Spleen (tissue), 11 donors: ENCODE data around the gene VEGFA. TPM values are rescaled to one million over a fixed set of nuclear protein-coding genes. Genes with fewer than 3 reads are reported as not detected.
A peak's percentile ranks its signal among the peaks of the same experiment; 100 is the strongest.

Source experiments
- DNase-seq: peaks from one replicate; pipeline ENCODE4 v3.0.0-alpha.2; 2020
- H3K27ac ChIP-seq, 8 donors: fragments of 200-600 bp; sonication (generic) in 7 of 8; 1 replicate in 4 of 8; 2 replicates in 4 of 8; pipeline versions ENCODE4 v1.5.0 to v1.8.0; 2016 to 2021; ENCODE audit warnings: inconsistent platforms in 4 of 8, mild to moderate bottlenecking in 4 of 8, moderate library complexity in 1 of 8
- H3K27me3 ChIP-seq, 7 donors: fragments of 200-600 bp; sonication (generic) in 6 of 7; replicated peaks in 1 of 7; 1 replicate in 4 of 7; 2 replicates in 3 of 7; pipeline versions ENCODE4 v1.5.0 to v1.8.0; 2016 to 2021; ENCODE audit warnings: inconsistent platforms in 3 of 7, mild to moderate bottlenecking in 1 of 7
- H3K36me3 ChIP-seq, 6 donors: fragments of 200-600 bp; sonication (generic) in 5 of 6; 1 replicate in 4 of 6; 2 replicates in 2 of 6; pipeline versions ENCODE4 v1.5.0 to v1.8.0; 2016 to 2021; ENCODE audit warnings: inconsistent platforms in 2 of 6
- H3K4me1 ChIP-seq, 6 donors: fragments of 200-600 bp; sonication (generic) in 5 of 6; 1 replicate in 3 of 6; 2 replicates in 3 of 6; pipeline versions ENCODE4 v1.5.0 to v1.8.0; 2016 to 2021; ENCODE audit warnings: inconsistent platforms in 3 of 6
- H3K4me3 ChIP-seq, 8 donors: fragments of 200-600 bp; sonication (generic) in 7 of 8; 1 replicate in 4 of 8; 2 replicates in 4 of 8; pipeline versions ENCODE4 v1.5.0 to v1.8.0; 2016 to 2021; ENCODE audit warnings: inconsistent platforms in 4 of 8, mild to moderate bottlenecking in 4 of 8, moderate library complexity in 2 of 8
- H3K9me3 ChIP-seq, 8 donors: fragments of 200-600 bp; sonication (generic) in 7 of 8; 1 replicate in 4 of 8; 2 replicates in 4 of 8; pipeline versions ENCODE4 v1.5.0 to v1.8.0; 2016 to 2021; ENCODE audit warnings: inconsistent platforms in 4 of 8
- POLR2A ChIP-seq, 3 donors: fragments of 450-650 bp; IDR thresholded peaks; one replicate each; pipeline ENCODE4 v1.5.1; 2017; ENCODE audit warnings: antibody characterized with exemption in 3 of 3, mild to moderate bottlenecking in 1 of 3
- POLR2AphosphoS5 ChIP-seq, 3 donors: sonication (generic); formaldehyde crosslinking; IDR thresholded peaks; one replicate each; pipeline ENCODE4 v1.5.1; 2017; ENCODE audit warnings: antibody characterized with exemption in 3 of 3
- WGBS, 5 donors: extraction: QIAGEN DNeasy Blood & Tissue Kit in 3 of 5; methylation state at CpG; one replicate each; pipeline versions ENCODE4 v1.1.5 to v1.1.7; 2013 to 2018; 5-methylcytosine and 5-hydroxymethylcytosine counted together
- intact Hi-C: fragments of 100-400 bp; cut with DNase I; formaldehyde crosslinking; loops from one replicate; pipeline ENCODE4 v1.15.0; 2023; ENCODE audit warnings: low total_unique reads
- polyA plus RNA-seq, 3 donors: library from polyadenylated mRNA; stranded (reverse); fragments of 200-250 nt; gene quantifications; one replicate each; pipeline ENCODE4 v1.2.1, GENCODE V29; 2013
- total RNA-seq, 7 donors: library from RNA; depleted of rRNA in 3 of 7; stranded (reverse); fragments of >200 nt in 3 of 7; fragmentation: NEBNext Ultra II Directional in 4 of 7; extraction: Animal tissue kit (Norgen Biotek cat#: 25700) in 4 of 7; gene quantifications; one replicate each; pipeline versions ENCODE4 v1.1.0 to v1.2.1, GENCODE V29; 2016 to 2021
- TF ChIP-seq, protein P1 (sequence below), 11 experiments: fragments of 200-600 bp in 7 of 11; fragments of 450-650 bp in 4 of 11; sonication (generic) in 4 of 11; IDR thresholded peaks in 8 of 11; conservative IDR thresholded peaks in 3 of 11; 1 replicate in 7 of 11; 2 replicates in 4 of 11; pipeline versions ENCODE4 v1.4.0 to v1.8.0; 2016 to 2021; ENCODE audit warnings: antibody characterized with exemption in 11 of 11, inconsistent platforms in 4 of 11, mild to moderate bottlenecking in 1 of 11
- donor health status: healthy with polysubstance abuse.
- donor health status: DM: no; HTN: no; CAD: no; lungs with moderate emphysema.
- donor health status: DM: no; HTN: no; CAD: no.
- donor health status: Bipolar disorder and iron deficiency.
- donor health status: healthy.
- donor health status: DM: no; HTN: no; CAD: no.
- donor health status: DM: yes; HTN: yes; CAD: no.

Gene VEGFA
- total and polyA plus RNA-seq, 10 donors: 31.0 to 486 (median 153) TPM

GRCh38 chr6:43770372-43771209 is 580 bp downstream of the VEGFA start:
- H3K36me3 ChIP-seq: no peaks in the 10 kb centered on the region
- TF ChIP-seq POLR2A (IDR thresholded peaks at IDR 0.05) (no peak), POLR2AphosphoS5 (IDR thresholded peaks at IDR 0.05) (peak; percentile 54 to 78 (median 60))
- TF ChIP-seq, protein P1, sequence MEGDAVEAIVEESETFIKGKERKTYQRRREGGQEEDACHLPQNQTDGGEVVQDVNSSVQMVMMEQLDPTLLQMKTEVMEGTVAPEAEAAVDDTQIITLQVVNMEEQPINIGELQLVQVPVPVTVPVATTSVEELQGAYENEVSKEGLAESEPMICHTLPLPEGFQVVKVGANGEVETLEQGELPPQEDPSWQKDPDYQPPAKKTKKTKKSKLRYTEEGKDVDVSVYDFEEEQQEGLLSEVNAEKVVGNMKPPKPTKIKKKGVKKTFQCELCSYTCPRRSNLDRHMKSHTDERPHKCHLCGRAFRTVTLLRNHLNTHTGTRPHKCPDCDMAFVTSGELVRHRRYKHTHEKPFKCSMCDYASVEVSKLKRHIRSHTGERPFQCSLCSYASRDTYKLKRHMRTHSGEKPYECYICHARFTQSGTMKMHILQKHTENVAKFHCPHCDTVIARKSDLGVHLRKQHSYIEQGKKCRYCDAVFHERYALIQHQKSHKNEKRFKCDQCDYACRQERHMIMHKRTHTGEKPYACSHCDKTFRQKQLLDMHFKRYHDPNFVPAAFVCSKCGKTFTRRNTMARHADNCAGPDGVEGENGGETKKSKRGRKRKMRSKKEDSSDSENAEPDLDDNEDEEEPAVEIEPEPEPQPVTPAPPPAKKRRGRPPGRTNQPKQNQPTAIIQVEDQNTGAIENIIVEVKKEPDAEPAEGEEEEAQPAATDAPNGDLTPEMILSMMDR (IDR thresholded peaks at IDR 0.05 in 8 of 11, conservative IDR thresholded peaks at IDR 0.05 in 3 of 11): no peak
- H3K4me1 ChIP-seq: peaks cover 12 to 72% (median 49%) of the 10 kb centered on the region in 6 donors
- H3K9me3 ChIP-seq: no peaks in the 10 kb centered on the region
- peak overlapping the region; percentile 42 to 94 (median 90) for H3K27ac ChIP-seq
- intact Hi-C loops: no loop called here
- DNase-seq: peak; percentile 89
- WGBS, 5 donors: 0 to 1% (median 0%) methylated on average over 54 to 84 of the region's 84 CpGs
- peak overlapping the region; percentile 60 to 89 (median 80) for H3K4me3 ChIP-seq
- peaks cover 0 to 61% (median 8%) of the 10 kb centered on the region in 7 donors for H3K27me3 ChIP-seq

- TF ChIP-seq POLR2A (IDR thresholded peaks at IDR 0.05): no peak
- peak in 2 of 3 donors; percentile 57 to 70 for TF ChIP-seq POLR2AphosphoS5 (IDR thresholded peaks at IDR 0.05)
- H3K4me1 ChIP-seq: peaks cover 12 to 79% (median 52%) of the 10 kb centered on the region in 6 donors
- intact Hi-C loops: no loop called here
Measured at GRCh38 chr6:43771210-43771857, 1.3 kb downstream of the VEGFA start.

GRCh38 chr6:43771858-43772680 is 2.1 kb downstream of the VEGFA start:
- Histone ChIP-seq H3K36me3 (peaks cover 0 to 14% (median 0%) of the 10 kb centered on the region in 6 donors), H3K27ac (peak overlapping the region; percentile 42 to 94 (median 90)), H3K4me3 (peak overlapping the region; percentile 60 to 89 (median 80)), H3K27me3 (peaks cover 0 to 58% (median 8%) of the 10 kb centered on the region in 7 donors), H3K9me3 (no peaks in the 10 kb centered on the region), H3K4me1 (peaks cover 12 to 85% (median 54%) of the 10 kb centered on the region in 6 donors)
- intact Hi-C loops: no loop called here
- TF ChIP-seq POLR2A (IDR thresholded peaks at IDR 0.05): no peak
- TF ChIP-seq, protein P1 (IDR thresholded peaks at IDR 0.05 in 8 of 11, conservative IDR thresholded peaks at IDR 0.05 in 3 of 11): no peak
- TF ChIP-seq POLR2AphosphoS5 (IDR thresholded peaks at IDR 0.05): no peak
- WGBS, 5 donors: 12 to 28% (median 21%) methylated on average over 20 to 48 of the region's 48 CpGs
- peak; percentile 91 for DNase-seq

More at GRCh38 chr6:43771210-43771857, 1.3 kb downstream of the VEGFA start:
- Histone ChIP-seq H3K27ac (peak overlapping the region; percentile 42 to 94 (median 90)), H3K4me3 (peak overlapping the region; percentile 60 to 89 (median 80)), H3K27me3 (peaks cover 0 to 61% (median 8%) of the 10 kb centered on the region in 7 donors), H3K9me3 (no peaks in the 10 kb centered on the region), H3K36me3 (peaks cover 0 to 6% (median 0%) of the 10 kb centered on the region in 6 donors)
- peak; percentile 89 for DNase-seq
- 0 to 2% (median 1%) methylated on average over 27 to 66 of the region's 66 CpGs for WGBS, 5 donors

GRCh38 chr6:43772681-43773049 is 2.7 kb downstream of the VEGFA start:
- H3K4me1 ChIP-seq: peaks cover 12 to 88% (median 54%) of the 10 kb centered on the region in 6 donors
- 61 to 76% (median 69%) methylated on average over 6 to 7 of the region's 7 CpGs for WGBS, 5 donors
- peak; percentile 74 for DNase-seq
- H3K27me3 ChIP-seq: peaks cover 0 to 54% (median 8%) of the 10 kb centered on the region in 7 donors
- H3K27ac ChIP-seq: peak overlapping the region in 7 of 8 donors; percentile 46 to 94 (median 90)
- H3K9me3 ChIP-seq: no peaks in the 10 kb centered on the region
- TF ChIP-seq POLR2AphosphoS5 (IDR thresholded peaks at IDR 0.05) (no peak), POLR2A (IDR thresholded peaks at IDR 0.05) (no peak)
- TF ChIP-seq, protein P1 (IDR thresholded peaks at IDR 0.05 in 8 of 11, conservative IDR thresholded peaks at IDR 0.05 in 3 of 11): no peak
- H3K36me3 ChIP-seq: peaks cover 0 to 20% (median 3%) of the 10 kb centered on the region in 6 donors
- peak overlapping the region; percentile 60 to 89 (median 80) for H3K4me3 ChIP-seq
- intact Hi-C loops: no loop called here
